Uterus (tissue), 2 donors: ENCODE data around the gene SLC35E1.

Source experiments
- POLR2A ChIP-seq, 2 donors: fragments of 450-650 bp; IDR thresholded peaks; one replicate each; pipeline ENCODE4 v1.6.1; 2016; ENCODE audit warnings: antibody characterized with exemption in 2 of 2, mild to moderate bottlenecking in 1 of 2, moderate library complexity in 1 of 2
- TF ChIP-seq, protein P1 (sequence below), 4 experiments: fragments of 200-600 bp in 2 of 4; fragments of 450-650 bp in 2 of 4; sonication (generic) in 2 of 4; IDR thresholded peaks; one replicate each; pipeline ENCODE4 v1.5.1; 2016 to 2019; ENCODE audit warnings: antibody characterized with exemption in 4 of 4, mild to moderate bottlenecking in 2 of 4, moderate library complexity in 1 of 4

- no peak for TF ChIP-seq POLR2A (IDR thresholded peaks at IDR 0.05)
- TF ChIP-seq, protein P1, sequence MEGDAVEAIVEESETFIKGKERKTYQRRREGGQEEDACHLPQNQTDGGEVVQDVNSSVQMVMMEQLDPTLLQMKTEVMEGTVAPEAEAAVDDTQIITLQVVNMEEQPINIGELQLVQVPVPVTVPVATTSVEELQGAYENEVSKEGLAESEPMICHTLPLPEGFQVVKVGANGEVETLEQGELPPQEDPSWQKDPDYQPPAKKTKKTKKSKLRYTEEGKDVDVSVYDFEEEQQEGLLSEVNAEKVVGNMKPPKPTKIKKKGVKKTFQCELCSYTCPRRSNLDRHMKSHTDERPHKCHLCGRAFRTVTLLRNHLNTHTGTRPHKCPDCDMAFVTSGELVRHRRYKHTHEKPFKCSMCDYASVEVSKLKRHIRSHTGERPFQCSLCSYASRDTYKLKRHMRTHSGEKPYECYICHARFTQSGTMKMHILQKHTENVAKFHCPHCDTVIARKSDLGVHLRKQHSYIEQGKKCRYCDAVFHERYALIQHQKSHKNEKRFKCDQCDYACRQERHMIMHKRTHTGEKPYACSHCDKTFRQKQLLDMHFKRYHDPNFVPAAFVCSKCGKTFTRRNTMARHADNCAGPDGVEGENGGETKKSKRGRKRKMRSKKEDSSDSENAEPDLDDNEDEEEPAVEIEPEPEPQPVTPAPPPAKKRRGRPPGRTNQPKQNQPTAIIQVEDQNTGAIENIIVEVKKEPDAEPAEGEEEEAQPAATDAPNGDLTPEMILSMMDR (IDR thresholded peaks at IDR 0.05) = no peak
Measured at GRCh38 chr19:16596399-16596798, 24.2 kb upstream of the SLC35E1 start.
